Activated CD4-positive, CD25-positive, alpha-beta regulatory T cell treated with anti-CD3 and anti-CD28 coated beads, Interleukin-2, amount 50 U/mL, for 16 hours (primary cell): Measurements from ENCODE around the gene VTI1A.

Experiments
- DNase-seq: peaks from one replicate; pipeline ENCODE4 v3.0.0-alpha.2; 2020; ENCODE audit warnings: low read depth, low spot score

The VTI1A gene

DNA sequence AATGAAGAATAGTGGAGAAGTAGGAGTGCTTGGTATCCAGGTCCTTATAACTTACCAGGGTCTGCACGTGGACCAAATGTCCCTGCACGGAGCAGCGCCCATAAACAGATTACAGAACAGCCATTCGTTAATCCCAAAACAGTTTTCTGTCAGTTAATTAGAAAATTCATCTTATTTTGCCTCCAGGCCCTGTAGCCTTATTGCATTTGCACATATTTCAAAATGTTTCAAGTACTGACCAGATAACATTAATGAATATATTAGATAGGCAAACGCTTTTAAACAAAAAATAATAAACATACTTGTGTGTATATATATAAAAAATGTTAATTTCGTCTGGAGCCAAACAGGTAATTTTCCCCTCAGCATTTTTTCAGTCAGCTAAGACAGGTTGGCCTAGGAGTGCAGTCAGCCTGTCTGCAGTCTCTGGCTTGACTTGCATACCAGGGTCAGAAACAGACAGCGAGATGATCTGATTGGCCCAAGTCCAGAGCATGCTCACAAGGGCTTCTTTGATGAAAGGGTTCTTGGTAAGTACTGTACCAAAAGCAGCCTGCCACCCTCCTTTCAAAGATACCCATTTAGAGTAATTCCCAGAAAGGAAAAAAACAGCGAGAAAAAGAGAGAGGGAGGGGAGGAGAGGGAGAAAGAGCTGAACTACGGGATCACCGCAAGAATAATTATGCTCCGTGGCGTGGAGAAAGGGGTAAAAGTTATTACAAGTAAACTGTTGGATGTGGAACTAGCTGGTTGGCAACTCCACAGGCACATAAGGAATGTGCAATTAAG, 308.6 kb downstream of the VTI1A start:
- DNase-seq = no peak

DNA sequence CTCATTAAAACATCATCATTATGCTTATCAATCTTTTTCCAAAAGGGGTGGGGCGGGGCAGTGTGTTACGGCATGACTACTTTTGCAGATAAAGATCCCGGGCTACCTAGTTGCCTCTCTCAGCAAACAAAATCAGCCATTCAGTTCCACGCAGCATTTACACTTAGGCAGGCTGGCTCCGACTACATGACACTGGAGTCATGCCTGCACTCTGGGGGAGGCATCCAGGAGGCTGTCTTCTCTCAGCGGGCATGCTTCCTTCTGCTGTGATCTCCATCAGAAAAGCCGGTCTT, 309.2 kb downstream of the VTI1A start:
- no peak for DNase-seq

DNA sequence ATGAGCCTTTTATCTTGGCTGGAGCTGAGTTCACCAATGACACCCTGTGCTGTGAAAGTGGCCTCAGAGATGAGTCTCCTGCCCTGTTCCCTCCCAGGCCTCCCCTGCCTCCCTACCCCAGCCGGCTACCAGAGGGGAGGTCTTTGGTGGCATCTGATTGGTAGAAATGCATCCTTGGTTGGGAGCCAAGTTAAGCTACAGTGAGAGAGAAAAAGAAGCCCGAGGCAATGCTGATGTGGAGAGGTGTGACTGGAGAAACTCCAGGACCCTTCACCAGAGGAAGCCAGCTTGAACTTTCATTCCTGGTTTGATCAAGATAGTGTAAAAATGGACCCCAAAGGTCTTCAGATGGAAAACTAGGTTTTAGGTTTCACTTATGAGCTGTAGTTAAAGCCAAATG, 311.9 kb downstream of the VTI1A start:
- DNase-seq = no peak

DNA sequence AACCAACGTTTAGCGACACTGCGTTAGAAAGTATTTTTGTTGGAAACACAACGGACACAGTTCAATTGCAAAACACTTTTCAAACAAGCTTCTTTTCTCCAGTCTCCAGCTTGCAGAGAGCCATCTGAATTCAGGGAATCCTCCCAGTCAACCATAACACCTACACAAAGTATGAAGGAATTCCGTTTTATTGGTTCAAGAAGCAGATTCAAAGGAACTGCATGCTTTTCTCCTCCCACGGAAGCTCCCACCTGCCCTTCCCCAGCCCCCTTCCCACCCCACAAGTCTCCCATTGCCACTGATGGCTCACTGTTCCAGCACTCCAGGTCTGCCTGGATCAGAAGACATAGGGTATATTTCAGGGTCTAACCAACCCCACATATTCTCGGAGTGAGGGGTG, 312.5 kb downstream of the VTI1A start:
- DNase-seq = no peak

DNA sequence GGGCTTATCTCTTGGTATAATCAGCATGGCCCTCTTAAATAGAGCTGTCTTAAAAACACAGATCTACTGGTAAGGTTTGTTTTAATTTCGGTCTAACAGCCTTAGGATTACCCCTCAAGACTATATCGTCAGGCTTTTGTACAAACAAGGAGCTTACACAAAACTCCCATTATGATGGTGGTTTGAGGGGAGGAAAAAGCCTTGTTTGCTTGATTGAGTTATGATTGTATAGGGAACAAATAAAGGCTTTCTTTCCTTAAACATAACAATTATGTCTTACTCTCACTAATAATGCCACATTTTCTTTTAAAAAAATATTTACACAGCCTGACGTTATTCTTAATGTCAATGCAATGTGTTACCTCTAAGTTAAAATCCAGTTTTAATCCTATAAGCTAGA, 314.2 kb downstream of the VTI1A start:
- no peak for DNase-seq

DNA sequence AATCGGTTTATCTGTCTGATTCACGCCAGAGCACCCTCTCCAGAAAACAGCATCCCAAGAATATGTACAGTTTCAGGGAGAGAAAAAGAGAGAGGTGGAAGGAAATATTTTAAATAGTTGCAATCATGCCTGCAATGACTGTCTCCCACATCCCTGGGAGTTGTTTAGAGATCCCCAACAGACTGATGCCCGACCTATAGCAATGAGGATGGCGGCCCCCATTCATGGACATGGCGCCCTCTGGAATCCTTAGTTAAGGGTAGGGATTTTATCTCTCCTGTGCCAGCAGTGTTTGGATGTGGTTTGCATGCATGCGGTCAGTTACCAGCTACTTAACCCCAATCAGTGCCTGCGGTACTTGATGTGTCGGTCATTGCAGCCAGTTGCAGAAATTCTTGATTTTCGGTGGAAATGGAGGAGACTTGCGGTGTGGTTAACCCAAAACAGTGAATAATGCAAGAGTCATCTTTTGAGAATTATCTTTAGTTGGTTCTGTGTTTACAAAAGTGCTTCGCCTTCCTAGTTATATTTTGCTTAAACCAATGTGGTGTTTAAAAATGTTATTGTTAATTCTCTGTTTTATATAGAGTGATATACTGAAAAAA, 317.0 kb downstream of the VTI1A start:
- DNase-seq = no peak

DNA sequence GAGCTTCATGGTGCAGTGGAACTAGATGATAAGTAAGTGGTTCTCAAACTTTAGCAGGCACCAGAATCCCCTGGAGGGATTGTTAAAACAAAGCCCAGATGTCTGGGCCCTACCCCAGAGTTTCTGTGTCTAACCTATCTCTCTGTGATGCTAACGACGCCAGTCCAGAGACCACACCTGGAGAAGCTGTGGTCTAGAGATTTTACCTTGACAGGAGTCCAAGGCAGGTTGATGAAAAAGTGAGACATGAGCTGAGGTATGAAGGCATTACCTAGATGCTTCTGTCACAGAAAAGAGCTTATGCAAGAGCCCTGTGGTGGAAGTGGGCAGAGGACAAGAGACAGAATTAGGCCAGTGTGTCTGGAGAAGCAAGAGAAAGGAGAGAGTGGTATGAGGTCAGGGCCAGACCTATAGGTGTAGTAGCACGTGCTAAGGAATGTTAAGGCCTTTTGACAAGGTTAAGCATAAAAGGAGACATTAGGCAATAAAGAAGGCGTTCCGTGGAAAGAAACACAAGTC, 318.8 kb downstream of the VTI1A start:
- DNase-seq = no peak

DNA sequence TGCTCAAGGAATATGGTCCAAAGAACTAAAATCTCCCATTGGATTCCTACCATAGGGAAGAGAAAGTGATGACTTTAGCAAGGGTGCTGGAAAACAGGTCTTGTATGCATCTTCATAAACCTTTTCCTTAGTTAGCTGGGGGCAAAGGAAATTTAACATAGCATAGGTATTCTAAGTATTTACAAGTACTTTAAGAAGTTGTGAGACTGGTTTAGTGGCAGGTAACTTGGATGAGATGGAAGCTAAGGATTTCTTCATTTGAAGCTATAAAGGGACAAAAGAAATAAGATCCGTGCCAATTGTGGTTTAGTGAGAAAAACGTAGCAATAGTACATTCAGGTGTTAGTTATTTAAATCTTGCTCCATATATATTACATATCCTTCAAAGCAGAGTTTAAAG, 319.6 kb downstream of the VTI1A start:
- no peak for DNase-seq

DNA sequence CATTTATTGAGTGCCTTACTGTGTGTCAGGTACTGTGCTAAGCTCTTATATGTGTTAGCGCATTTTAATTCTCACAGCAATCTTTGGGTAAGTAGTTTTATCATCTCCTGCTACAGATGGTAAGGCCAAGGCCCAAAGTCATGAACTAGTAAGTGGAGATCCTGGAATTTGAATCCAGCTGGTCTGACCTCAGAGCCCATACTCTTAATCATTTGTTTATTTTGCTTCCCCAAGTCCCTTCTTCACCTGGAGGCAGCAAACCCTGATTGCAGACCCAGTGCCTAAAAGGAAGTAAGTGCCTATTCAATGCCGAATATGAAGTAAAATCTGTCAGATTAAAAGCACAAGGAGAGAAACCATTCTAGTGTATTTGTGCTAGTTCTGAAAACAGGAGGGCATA, 320.1 kb downstream of the VTI1A start:
- DNase-seq = no peak

DNA sequence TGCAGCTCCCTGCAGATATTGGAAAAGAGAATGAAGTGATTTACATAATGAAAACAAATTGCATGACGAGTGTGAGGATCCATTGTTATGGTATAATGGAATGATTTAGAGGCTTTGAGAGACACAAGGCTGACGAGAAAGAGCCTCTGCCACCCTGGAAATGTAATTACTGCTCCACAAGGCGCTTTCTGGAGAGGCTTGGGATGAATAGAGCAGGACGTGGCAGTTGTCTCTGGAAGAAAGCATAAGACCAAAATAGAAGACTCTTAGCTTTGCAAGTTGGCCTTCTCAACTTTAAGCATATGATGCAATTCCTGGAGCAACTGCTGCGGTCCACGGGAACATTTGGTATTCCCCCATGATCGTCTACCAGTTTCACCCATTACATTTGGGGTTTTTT, 321.1 kb downstream of the VTI1A start:
- DNase-seq = no peak

DNA sequence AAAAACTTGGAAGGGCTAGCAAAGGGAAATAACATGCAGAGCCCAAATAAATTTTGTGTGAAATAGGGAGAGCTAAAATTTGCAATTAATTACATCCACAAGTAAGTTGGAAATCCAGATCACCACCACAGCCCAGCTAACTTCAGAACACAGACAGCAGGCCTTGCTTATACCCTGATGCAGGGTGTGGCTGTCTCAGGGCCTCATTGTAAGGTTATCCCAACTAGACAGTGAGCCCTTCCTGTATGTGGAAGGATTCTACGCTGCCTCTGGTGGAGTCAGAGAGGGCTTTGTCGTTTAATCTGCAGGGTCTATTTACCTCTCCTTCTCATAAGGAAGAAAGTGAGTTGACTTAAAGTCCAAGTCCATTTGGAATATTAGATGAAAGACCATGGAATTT, 322.1 kb downstream of the VTI1A start:
- DNase-seq = no peak

DNA sequence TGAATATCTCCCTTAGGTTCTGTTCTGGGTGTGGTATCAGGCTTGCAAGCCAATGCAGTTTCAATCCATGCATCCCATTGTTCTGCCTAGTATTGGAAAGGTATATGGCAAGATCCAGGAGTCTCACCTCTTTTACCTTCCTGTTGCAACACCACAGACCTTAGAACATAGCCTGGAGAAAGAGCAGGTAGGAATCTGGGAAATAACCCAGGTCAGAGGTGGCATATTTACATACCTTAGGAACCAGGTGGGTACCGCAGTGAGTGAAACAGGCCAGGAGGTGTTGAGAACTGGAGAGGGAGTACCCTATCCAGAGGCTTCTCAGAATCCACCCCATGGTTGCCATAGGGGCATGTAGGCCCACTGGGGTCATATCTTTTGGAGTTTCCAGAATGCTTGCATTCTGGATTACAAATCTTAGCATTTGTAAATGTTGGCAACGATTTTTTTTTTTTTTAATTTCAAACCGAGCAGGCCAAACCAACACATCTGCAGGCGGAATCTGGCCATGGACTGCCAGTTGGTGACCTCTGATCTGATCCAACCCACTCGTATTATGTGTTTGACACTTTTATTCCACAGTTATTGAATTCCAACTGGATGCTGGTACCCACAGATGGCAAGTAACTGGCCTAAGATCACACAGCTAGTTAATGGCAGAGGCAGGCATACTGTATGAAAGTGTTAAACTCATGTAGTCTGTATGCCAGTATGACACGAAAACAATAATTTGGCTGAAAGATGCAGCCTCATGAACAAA, 322.8 kb downstream of the VTI1A start:
- DNase-seq = no peak

DNA sequence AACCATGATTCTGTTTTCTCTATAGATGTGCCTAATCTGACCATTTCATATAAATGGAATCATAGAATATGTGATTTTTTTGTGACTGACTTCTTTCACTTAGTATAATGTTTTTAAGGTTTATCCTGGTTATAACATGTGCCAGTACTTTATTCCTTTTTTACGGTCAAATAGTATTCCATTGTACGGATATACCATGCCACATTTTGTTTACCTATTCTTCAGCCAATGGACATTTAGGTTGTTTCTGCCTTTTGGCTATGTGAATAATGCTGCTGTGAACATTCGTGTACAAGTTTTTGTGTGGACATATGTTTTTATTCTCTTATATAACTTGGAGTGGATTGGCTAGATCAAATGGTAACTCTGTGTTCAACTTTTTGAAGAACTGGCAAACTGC, 324.7 kb downstream of the VTI1A start:
- DNase-seq = no peak

DNA sequence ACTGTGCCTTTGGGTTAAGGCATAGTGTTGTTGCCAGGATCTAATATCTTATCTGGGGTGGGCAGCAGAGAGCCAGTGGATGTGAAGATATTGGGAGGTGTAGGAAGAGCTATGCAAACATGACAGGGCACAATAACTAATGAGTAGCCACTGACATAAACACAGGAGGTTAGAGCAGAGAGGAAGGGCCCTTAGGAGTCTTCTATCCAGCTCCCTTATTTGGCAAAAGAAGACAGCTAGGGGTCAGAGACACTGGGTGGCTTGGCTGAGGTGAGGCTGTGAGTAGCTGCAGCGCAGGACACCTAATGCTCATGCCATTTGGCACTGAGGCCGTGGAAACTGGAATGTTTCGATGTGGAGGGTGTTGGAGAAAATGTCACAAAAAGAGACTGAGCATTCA, 326.8 kb downstream of the VTI1A start:
- no peak for DNase-seq

DNA sequence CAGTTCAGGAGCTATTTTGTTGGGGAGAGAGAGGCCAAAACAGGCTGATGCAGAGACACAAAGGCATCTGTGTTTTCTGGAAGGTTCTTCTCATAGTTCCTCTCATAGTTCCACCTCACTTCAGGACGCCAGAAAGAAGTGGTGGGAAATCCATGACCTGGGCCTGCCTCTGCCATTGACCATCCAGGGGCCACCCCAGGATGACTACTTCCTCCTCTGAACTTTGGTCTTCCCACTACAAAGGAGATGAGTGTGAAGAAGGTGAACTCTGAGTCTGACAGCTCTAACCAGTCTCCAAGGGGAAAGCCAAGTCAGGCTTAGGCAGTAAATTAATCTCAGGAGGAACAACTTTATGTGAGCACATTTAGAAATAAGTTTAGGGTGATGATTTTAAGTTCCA, 327.2 kb downstream of the VTI1A start:
- no peak for DNase-seq

DNA sequence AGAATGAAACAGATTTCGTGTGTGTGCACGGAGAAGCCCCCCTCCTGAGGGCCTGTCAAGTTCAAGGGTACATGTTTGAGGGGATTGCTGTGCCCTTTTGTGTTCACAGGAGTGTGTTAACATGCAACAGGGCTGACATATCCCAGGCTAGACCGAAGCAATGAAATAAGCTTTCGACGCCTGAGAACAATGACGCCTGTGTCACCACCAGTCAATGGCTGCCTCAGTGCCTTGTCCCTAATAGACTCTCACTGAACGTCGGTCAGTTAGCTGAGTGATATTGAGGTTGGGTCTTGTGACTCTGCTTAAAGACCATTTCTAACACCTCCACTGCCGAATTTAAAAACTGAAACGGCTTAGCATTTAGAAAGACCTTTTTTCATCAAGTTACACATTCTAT, 327.8 kb downstream of the VTI1A start:
- no peak for DNase-seq

DNA sequence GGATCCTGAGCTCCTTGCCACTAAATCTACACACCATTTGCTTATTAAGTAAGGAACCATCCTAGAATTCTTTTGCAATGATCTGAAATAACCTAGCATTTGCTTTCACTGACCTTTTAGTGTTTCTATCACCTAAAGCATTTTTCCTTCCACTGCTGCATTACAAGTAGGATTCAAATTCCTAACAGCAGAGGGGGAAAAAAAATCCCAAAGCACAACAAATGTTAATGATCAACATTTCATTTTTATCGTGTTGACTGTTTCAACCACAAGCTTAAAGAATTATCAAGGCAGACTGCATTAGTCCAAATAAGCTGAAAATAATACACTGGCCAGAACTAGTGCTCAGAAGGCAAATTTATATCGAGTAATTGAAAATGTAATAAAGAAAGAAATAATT, 328.4 kb downstream of the VTI1A start:
- no peak for DNase-seq

DNA sequence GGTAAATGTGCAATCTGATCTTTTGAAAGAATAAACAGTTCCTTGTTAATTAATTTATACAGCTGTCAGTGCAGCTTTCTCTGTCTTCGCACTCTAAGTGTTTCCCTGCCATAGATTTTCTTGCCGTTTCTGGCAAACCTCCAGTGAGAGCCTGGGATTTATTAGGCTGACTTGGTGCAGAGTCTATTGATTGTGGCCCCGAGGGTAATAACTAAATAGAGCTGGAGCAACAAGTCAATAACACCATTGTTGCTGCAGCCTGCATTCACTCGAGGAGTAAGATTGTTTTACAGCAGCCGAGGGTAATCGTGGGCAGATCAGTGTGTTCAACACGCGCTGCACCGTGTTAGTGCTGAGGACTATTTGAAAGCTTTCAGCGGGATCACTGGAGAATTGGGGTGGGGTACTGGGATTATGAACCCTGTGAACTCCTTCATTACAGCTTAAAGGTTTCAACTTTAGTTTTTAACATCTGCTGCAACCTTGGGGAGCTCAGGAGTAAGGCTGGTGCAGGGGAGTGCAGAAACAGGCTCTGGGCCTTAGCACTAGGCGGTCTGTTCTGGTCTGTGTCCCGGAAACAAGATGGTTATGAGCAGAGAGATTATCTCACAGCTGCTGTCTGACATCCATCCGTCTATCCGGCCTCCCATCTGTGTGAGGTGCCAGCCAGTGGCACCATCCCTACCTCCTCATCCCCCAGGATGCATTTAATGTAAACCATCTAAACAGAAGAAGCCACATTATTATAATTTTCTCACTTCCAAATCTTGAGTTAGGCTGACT, 329.1 kb downstream of the VTI1A start:
- DNase-seq = no peak

DNA sequence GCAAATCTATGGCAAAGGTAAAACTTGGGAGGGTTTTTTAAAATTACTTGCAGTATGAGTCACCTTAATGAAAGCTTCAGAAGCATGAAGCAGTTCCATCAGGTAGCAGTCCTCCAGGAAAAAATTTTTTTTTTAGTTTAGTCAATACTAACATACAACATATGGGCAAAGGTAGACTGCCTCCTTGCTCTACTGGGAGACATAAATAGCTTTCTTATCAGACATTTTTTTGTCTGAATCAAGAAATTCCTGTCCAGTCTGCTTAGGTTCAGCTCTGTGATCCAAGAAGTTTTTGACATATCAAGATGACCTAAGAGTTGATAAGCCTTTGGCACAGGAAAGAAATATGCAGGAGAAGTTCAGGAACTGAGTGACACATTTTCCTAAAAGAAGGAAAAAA, 331.6 kb downstream of the VTI1A start:
- DNase-seq = no peak

DNA sequence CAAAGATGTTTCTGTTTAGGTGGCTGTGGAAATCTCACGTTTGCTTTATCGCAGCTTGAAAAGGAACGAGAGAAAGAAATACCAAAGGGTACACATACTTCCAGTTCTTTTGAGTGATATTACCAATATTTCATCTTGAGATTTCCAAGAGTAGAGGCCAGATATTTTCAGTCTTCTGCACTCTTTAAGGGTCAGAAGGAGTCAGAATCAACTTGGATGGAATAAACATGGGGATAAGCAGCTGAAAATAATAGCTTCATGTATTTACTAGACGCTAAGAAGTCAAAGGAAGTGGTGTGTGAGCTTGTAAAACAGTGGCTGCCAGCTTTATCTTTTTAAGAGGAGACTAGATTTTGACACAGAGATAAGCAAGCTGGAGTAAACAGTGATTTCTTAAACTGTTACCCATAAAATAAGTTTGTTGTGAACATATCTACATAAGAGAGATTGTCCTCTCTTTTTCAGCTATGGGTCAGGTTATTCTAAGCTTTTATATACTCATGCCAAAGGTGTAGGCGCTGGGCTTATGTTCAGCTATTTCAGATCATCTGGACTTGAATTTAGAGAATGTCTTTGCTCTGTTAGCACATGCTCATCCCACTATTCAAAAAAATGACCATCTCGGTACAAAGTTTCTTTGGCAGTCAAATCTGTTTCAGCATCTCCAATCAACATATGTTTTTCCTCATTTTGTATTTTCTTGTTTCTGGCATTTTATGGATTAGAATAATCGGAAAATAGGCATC, 332.2 kb downstream of the VTI1A start:
- DNase-seq = no peak

DNA sequence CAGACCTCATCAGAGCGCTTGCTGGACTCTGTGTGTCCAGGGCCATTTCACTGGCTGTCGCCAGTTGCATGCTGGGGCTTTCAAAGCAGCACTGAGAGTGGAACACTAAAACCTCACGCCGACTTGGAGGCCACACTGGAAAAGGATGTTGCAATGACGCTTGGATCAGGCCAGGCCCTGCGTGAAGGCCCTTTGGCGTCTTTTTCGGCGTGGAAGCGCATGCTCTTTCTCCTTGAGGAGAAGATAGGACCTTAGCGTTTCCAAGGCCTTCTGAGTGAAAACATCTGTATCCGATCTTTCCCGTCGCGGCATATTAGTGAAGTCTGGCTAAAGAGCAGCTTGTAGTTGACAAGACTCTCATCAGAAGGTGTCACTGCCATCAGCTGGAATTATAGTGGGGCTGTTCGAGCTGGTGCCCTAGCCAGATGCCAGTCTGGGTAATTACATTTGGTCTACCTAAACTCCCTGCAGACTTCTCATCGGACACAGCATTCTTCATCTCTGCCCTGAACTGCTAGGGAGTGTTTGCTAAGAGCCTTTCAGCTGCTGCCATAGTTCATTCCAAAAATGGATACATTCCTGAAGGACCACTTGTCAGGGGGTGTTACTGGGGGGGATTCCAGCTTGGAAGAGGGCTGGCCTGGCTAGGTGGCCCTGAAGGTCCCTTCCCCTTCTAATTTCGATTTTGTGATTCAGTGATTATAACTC, 335.3 kb downstream of the VTI1A start:
- DNase-seq = no peak
